Measurements from ENCODE around the gene PXDN. TPM values are rescaled to one million over a fixed set of nuclear protein-coding genes. Genes with fewer than 3 reads are reported as not detected.

Gene PXDN
- total RNA-seq, 4 donors from 2014 or later, result 9.0 to 46.2 (median 18.5) TPM

DNA sequence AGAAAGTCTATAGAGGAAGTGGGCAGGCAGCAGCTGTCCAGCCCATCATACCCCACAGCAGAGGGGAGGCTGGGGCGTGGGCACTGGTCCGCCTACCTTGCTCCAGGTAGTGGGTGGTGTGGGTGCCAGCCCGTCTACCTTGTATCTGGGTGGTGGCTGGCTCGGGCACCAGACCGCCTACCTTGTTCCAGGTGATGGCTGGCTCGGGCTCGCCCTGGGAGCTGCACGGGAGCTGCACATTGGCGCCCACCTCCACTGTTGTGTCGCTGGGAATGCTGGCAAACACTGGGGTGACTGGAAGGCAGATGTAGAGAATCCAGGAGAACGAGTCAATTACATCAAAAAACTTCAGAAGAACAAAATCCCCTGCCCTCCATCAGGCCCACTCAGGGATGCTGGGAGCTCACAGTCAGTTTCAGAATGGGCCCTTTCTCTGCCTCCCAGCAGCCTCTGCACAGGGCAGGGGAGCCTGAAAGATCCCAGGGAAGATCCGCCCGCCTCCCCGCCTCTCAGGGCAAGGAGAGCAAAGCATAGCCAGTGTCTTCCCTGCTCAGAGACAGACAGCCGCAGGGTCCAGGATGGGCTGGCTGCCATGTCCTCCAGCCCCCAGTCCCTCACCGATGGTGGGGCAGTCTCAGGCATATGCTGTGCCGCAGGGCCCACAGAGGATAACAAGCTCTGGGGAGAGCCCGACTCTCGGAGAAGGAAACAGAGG is 82.3 kb downstream of the PXDN start:
- Histone ChIP-seq H3K27me3 (no peaks in the 10 kb centered on the region), H3K4me3 (no peak overlapping the region), H3K9me3 (no peaks in the 10 kb centered on the region), H3K4me1 (no peaks in the 10 kb centered on the region), H3K36me3 (no peaks in the 10 kb centered on the region), H3K27ac (no peak overlapping the region)
- 87% methylated on average over 19 of the region's 19 CpGs; no CpG with 5 or more reads in 1 of the 2 donors for WGBS, 2 donors (ENCODE audit: low coverage in 1 of 2)
- TF ChIP-seq POLR2A (IDR thresholded peaks at IDR 0.05) (no peak), POLR2AphosphoS5 (IDR thresholded peaks at IDR 0.05) (no peak), EP300 (IDR thresholded peaks at IDR 0.05; ENCODE audit: low read depth) (no peak)
- TF ChIP-seq, protein P1, sequence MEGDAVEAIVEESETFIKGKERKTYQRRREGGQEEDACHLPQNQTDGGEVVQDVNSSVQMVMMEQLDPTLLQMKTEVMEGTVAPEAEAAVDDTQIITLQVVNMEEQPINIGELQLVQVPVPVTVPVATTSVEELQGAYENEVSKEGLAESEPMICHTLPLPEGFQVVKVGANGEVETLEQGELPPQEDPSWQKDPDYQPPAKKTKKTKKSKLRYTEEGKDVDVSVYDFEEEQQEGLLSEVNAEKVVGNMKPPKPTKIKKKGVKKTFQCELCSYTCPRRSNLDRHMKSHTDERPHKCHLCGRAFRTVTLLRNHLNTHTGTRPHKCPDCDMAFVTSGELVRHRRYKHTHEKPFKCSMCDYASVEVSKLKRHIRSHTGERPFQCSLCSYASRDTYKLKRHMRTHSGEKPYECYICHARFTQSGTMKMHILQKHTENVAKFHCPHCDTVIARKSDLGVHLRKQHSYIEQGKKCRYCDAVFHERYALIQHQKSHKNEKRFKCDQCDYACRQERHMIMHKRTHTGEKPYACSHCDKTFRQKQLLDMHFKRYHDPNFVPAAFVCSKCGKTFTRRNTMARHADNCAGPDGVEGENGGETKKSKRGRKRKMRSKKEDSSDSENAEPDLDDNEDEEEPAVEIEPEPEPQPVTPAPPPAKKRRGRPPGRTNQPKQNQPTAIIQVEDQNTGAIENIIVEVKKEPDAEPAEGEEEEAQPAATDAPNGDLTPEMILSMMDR (IDR thresholded peaks at IDR 0.05), result no peak
- in situ Hi-C loops (cut with MboI; ENCODE audit: low pct_ligation_motif_present in 1 of 4, low pct_unique_long_range_greater_than_20kb in 1 of 4, low sequenced_read_pairs in 3 of 4) (no loop called here), intact Hi-C loops (cut with DNase I; ENCODE audit: low total_unique reads) (no loop called here)
- no peak for DNase-seq

DNA sequence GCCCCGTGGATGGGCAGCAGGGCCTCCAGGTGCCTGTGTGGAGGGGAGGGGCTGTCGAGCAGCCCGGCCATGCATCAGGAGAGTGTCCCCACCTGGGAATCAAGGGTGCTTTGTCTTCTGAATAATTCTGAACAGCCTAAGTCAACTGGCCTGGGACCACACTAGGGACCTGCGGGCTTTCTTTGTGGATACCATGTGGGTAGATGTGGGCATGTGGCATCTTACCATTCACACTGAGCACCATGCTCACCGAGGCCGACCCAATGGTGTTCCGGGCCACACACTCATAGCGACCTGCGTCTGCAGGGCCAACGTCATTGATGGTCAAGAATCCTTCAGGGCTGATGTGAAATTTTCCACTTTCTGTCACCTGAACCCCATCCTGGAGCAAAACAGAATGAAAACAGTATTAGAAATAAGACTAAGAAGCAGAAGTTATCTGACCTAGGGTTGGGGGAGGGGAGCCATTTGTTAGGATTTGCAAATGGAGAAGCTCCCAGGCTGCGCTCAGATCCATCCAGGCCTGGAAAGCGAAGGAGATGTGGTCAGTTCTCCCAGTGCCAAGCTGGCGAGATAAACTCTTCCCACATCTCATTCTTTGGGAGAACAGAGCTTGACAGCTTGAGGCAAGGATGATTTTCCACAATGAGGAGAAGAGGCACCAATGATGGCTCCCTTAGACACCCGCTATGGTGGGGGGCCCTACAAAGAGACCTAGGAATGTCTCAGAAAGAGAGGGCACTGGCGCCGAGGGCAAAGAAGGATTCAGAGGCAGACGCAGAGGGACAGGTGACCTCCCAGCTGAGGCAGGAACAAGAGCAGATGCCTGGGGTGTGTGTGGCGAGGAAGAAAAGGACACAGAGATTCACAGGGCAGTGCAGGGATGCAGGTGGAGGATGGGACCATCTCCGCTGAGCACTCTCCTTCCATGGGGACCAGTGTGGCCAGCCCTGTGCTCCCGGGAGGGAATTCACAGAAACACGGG is 83.4 kb downstream of the PXDN start:
- in situ Hi-C loops (cut with MboI; ENCODE audit: low pct_ligation_motif_present in 1 of 4, low pct_unique_long_range_greater_than_20kb in 1 of 4, low sequenced_read_pairs in 3 of 4) (no loop called here), intact Hi-C loops (cut with DNase I; ENCODE audit: low total_unique reads) (no loop called here)
- no peaks in the 10 kb centered on the region for H3K4me1 ChIP-seq
- WGBS, 2 donors (ENCODE audit: low coverage in 1 of 2), result 90 to 92% methylated on average over 8 to 21 of the region's 21 CpGs
- TF ChIP-seq, protein P1 (IDR thresholded peaks at IDR 0.05), result no peak
- TF ChIP-seq POLR2A (IDR thresholded peaks at IDR 0.05) (no peak), POLR2AphosphoS5 (IDR thresholded peaks at IDR 0.05) (no peak), EP300 (IDR thresholded peaks at IDR 0.05; ENCODE audit: low read depth) (no peak)
- no peaks in the 10 kb centered on the region for H3K9me3 ChIP-seq
- H3K4me3 ChIP-seq, result no peak overlapping the region
- no peaks in the 10 kb centered on the region for H3K27me3 ChIP-seq
- H3K27ac ChIP-seq, result no peak overlapping the region
- H3K36me3 ChIP-seq, result no peaks in the 10 kb centered on the region
- DNase-seq, result no peak

DNA sequence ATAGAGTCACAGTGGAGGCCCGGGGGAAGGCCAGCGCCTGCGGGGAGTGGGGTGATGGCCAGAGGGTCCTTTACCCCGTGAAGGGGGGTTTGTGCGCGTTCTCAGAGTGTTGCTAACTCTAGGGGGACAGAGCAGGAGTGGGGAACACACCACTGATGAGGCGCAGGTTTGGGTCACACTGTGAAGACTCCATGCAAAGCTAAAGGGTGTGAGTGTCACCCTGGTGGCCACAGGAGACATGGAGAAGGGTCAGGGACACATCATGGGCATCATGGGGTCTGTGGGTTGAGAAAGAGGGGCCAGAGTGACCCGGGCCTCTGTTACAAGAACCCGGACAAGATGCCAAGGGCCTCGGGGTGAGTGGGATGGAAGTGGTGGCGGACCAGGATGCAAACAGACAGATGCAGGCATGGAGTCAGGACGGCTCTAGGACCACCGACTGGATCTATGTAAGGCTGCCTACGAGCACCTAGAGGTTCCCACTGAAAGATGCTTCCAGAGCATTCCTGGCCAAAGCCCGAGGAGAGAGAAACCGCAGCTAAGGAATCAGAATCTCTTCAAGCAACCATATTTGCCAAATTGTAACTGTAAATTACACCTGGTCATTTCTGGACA is 84.3 kb downstream of the PXDN start:
- H3K36me3 ChIP-seq, result no peaks in the 10 kb centered on the region
- no peak for DNase-seq

More for the DNA sequence above, 84.3 kb downstream of the PXDN start:
- Histone ChIP-seq H3K4me3 (no peak overlapping the region), H3K27ac (no peak overlapping the region), H3K4me1 (no peaks in the 10 kb centered on the region), H3K9me3 (no peaks in the 10 kb centered on the region), H3K27me3 (no peaks in the 10 kb centered on the region)
- 85 to 87% methylated on average over 3 to 16 of the region's 16 CpGs for WGBS, 2 donors (ENCODE audit: low coverage in 1 of 2)
- in situ Hi-C loops (cut with MboI; ENCODE audit: low pct_ligation_motif_present in 1 of 4, low pct_unique_long_range_greater_than_20kb in 1 of 4, low sequenced_read_pairs in 3 of 4), result loop anchor here in 1 of 4 donors (10.0 kb wide), 1 partner anchor 85 kb away; the partner anchor contains the start of gene PXDN
- intact Hi-C loops (cut with DNase I; ENCODE audit: low total_unique reads), result no loop called here
- no peak for TF ChIP-seq EP300 (IDR thresholded peaks at IDR 0.05; ENCODE audit: low read depth)
- TF ChIP-seq POLR2A (IDR thresholded peaks at IDR 0.05), result no peak
- TF ChIP-seq POLR2AphosphoS5 (IDR thresholded peaks at IDR 0.05), result no peak
- TF ChIP-seq, protein P1 (IDR thresholded peaks at IDR 0.05), result no peak
